Neutrophil (primary cell): ENCODE measurements around the gene EXO1.

Experiments
- H3K27ac ChIP-seq: fragments of 200-600 bp; sonication (generic); 2 replicates; pipeline ENCODE4 v1.5.1; 2016; ENCODE audit warnings: mild to moderate bottlenecking, moderate library complexity
- H3K27me3 ChIP-seq: fragments of 200-600 bp; sonication (generic); 2 replicates; pipeline ENCODE4 v1.6.0; 2016; ENCODE audit warnings: mild to moderate bottlenecking
- H3K36me3 ChIP-seq: fragments of 200-600 bp; sonication (generic); 2 replicates; pipeline ENCODE4 v1.5.1; 2017
- H3K4me1 ChIP-seq, 2 experiments: fragments of 200-600 bp in 1 of 2; sonication (generic) in 1 of 2; 1 replicate in 1 of 2; 2 replicates in 1 of 2; pipeline versions ENCODE4 v1.5.1 to v1.6.1; 2013 to 2016; ENCODE audit warnings: low read depth in 1 of 2, low read length in 1 of 2, mild to moderate bottlenecking in 1 of 2, moderate library complexity in 1 of 2; ENCODE audit not compliant: control insufficient read depth in 1 of 2, insufficient read depth in 1 of 2
- H3K4me3 ChIP-seq, 2 experiments: fragments of 200-600 bp in 1 of 2; sonication (generic) in 1 of 2; 1 replicate in 1 of 2; 2 replicates in 1 of 2; pipeline ENCODE4 v1.5.1; 2013 to 2016; ENCODE audit warnings: low read depth in 1 of 2, low read length in 1 of 2, mild to moderate bottlenecking in 1 of 2, moderate library complexity in 1 of 2
- H3K9me3 ChIP-seq: fragments of 200-600 bp; sonication (generic); 2 replicates; pipeline ENCODE4 v1.5.1; 2016
- TF ChIP-seq, protein P1 (sequence below): fragments of 200-600 bp; sonication (generic); IDR thresholded peaks from 2 replicates; pipeline ENCODE4 v1.5.1; 2016; ENCODE audit warnings: antibody characterized with exemption

EXO1 gene

GRCh38 chr1:241870336-241870735, 22.3 kb downstream of the EXO1 start:
- Histone ChIP-seq H3K27me3 (no peaks in the 10 kb centered on the region), H3K4me1 (no peaks in the 10 kb centered on the region), H3K27ac (no peak overlapping the region), H3K9me3 (no peaks in the 10 kb centered on the region), H3K4me3 (no peak overlapping the region), H3K36me3 (peaks cover 10% of the 10 kb centered on the region)
- TF ChIP-seq, protein P1, sequence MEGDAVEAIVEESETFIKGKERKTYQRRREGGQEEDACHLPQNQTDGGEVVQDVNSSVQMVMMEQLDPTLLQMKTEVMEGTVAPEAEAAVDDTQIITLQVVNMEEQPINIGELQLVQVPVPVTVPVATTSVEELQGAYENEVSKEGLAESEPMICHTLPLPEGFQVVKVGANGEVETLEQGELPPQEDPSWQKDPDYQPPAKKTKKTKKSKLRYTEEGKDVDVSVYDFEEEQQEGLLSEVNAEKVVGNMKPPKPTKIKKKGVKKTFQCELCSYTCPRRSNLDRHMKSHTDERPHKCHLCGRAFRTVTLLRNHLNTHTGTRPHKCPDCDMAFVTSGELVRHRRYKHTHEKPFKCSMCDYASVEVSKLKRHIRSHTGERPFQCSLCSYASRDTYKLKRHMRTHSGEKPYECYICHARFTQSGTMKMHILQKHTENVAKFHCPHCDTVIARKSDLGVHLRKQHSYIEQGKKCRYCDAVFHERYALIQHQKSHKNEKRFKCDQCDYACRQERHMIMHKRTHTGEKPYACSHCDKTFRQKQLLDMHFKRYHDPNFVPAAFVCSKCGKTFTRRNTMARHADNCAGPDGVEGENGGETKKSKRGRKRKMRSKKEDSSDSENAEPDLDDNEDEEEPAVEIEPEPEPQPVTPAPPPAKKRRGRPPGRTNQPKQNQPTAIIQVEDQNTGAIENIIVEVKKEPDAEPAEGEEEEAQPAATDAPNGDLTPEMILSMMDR: no peak

DNA sequence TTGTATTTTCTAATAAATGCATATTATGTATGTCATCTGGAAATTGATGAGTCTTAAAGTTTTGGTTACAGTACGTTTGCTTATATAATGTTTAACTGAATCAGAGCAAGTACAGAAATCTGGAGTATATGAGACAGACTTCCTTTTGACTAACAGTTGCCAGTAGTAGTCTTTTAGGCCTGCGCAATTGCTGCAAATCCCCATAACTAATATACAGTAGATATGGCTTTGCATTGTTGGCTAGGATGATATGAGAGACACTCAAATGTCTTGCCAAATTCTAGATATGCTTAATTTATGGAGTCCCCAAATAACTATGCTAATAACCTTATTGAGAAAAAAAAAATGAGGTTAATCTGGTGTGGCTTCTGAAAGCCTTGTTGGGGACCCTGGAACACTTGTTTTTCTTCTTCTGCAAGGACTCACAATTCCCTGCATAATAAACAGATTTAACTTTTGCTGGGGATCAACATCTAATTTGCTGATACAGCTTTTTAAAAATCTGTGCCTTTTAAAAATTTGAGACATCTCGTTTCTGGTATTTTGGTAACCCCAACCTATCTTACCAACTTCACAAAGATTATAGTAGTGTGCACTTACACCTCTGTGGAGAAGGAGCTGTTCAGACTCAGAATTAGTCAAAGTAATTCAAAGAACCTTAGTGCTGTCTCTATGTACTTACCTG, 22.9 kb downstream of the EXO1 start:
- TF ChIP-seq, protein P1: no peak
- Histone ChIP-seq H3K4me1 (no peaks in the 10 kb centered on the region), H3K4me3 (no peak overlapping the region), H3K36me3 (peaks cover 10% of the 10 kb centered on the region), H3K9me3 (no peaks in the 10 kb centered on the region), H3K27ac (no peak overlapping the region), H3K27me3 (no peaks in the 10 kb centered on the region)

DNA sequence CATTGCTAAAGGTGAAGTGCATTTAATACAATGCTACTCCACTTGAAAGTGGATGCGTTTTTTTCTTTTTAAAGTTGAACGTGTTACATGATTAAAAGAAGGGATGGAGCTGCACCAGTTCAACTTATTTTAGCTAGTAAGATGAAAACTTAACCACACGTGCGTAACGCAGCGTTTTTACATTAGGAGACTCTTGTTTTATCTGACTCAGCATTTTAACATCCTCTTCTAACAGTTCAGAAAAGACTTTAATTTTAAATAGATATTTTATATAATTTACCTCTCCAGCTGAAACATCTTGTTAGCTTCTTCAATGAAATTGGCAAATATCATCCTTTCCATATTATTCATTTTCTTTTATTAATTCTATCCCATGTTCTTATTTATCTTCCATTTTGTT, 33.4 kb downstream of the EXO1 start:
- Histone ChIP-seq H3K4me1 (no peaks in the 10 kb centered on the region), H3K27ac (no peak overlapping the region), H3K27me3 (no peaks in the 10 kb centered on the region), H3K4me3 (no peak overlapping the region), H3K9me3 (no peaks in the 10 kb centered on the region), H3K36me3 (peaks cover 9% of the 10 kb centered on the region)
- TF ChIP-seq, protein P1: no peak

DNA sequence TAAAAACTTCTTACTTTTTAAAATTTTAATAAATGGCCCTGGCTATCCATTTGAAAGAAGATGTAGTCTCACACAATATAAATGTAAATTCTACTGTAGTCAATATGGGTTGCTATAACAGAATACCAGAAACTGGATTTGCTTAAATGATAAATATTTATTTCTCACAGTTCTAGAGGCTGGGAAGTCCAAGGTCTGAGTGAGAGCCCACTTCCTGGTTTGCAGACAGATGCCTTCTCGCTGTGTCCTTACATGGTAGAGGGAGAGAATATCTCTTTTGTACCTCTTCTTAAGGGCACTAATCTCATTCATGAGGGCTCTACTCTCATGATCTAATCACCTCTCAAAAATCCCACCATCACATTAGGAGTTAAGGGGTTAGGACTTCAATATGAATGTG, 35.2 kb downstream of the EXO1 start:
- no peaks in the 10 kb centered on the region for H3K4me1 ChIP-seq
- H3K36me3 ChIP-seq: peaks cover 13% of the 10 kb centered on the region
- TF ChIP-seq, protein P1: no peak
- no peak overlapping the region for H3K27ac ChIP-seq
- no peaks in the 10 kb centered on the region for H3K9me3 ChIP-seq
- H3K27me3 ChIP-seq: no peaks in the 10 kb centered on the region
- H3K4me3 ChIP-seq: no peak overlapping the region

DNA sequence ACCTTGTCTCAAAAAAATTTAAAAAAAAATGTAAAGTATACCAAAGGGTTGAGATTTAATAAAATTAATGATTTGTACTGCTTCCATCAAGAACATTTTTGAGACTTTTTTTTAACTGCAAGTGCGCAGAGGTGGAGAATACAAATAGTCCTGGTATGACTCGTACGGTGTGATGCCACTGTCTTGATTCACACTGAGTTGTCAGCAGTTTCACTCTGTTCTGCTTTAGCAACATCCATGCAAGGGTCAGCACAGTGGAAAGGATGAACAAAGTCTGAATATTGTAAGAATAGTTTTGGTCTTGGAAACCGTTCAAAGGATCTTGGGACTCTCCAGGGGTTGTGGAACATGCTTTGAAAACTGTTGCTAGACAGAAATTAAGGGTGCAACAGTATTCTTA, 40.2 kb downstream of the EXO1 start:
- H3K36me3 ChIP-seq: peaks cover 12% of the 10 kb centered on the region
- no peaks in the 10 kb centered on the region for H3K9me3 ChIP-seq
- TF ChIP-seq, protein P1: no peak
- no peaks in the 10 kb centered on the region for H3K4me1 ChIP-seq
- no peak overlapping the region for H3K27ac ChIP-seq
- H3K4me3 ChIP-seq: no peak overlapping the region
- H3K27me3 ChIP-seq: no peaks in the 10 kb centered on the region

- Histone ChIP-seq H3K27ac (no peak overlapping the region), H3K36me3 (peaks cover 12% of the 10 kb centered on the region), H3K4me1 (no peaks in the 10 kb centered on the region), H3K9me3 (no peaks in the 10 kb centered on the region), H3K27me3 (no peaks in the 10 kb centered on the region), H3K4me3 (no peak overlapping the region)
- TF ChIP-seq, protein P1: no peak
Measured at GRCh38 chr1:241891296-241891695, 43.3 kb downstream of the EXO1 start.
